Measurements from ENCODE around the gene NOS1. TPM values are rescaled to one million over a fixed set of nuclear protein-coding genes. Genes with fewer than 3 reads are reported as not detected.

The NOS1 gene
- total and polyA plus RNA-seq, 5 experiments from 2014 or later, result not detected

DNA sequence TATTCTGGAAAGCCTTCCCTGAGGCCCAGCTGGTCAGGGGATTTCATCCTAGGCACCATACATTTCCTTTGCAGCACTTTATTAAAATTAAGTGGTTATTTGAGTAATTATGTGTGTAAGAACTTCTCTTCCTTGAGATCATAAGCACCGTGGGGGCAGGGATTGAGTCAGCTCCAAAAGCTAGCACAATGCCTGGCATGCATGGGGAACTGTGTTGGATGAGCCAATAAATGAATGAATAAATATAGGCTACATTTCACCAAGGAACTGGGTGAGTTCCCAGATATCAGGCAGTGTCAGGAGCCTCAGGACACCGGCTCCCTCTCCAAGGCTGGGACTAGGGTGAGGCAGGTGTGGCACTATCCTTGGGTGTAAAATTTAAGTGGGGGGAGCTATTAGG lies 88.3 kb downstream of the NOS1 start:
- Mint-ChIP-seq H3K4me1 (no peaks in the 10 kb centered on the region), H3K27me3 (peaks cover 19 to 39% (median 21%) of the 10 kb centered on the region in 5 donors), H3K36me3 (no peaks in the 10 kb centered on the region), H3K27ac (no peak overlapping the region), H3K4me3 (no peak overlapping the region), H3K9me3 (peaks cover 0 to 8% (median 3%) of the 10 kb centered on the region in 9 donors)
- DNase-seq, result no peak
- POLR2A ChIA-PET, result no interaction called here
- no peak for ATAC-seq

DNA sequence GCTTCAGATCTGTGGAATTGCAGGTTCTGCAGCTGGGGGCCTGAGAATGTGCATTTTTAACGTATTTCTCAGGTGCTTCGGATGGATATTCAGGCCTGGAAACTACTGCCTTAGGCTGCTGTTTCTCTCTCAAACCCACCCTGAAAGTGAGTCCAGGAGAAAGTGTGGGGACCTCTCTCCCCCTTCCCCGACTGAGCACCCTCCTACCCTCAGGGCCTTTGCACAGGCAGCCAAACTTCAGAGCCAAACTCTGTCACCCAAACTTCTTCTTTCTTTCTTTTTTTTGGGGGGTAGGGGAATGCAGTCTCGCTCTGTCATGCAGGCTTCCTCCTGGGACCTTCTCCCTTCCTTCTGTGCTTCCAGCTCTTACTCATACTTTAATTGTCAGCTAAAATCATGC lies 88.7 kb downstream of the NOS1 start:
- ATAC-seq (no peak), DNase-seq (no peak)
- peaks cover 0 to 8% (median 3%) of the 10 kb centered on the region in 9 donors for H3K9me3 Mint-ChIP-seq
- no peak overlapping the region for H3K4me3 Mint-ChIP-seq
- H3K27me3 Mint-ChIP-seq, result peaks cover 19 to 39% (median 21%) of the 10 kb centered on the region in 5 donors
- POLR2A ChIA-PET, result no interaction called here
- H3K36me3 Mint-ChIP-seq, result no peaks in the 10 kb centered on the region
- H3K4me1 Mint-ChIP-seq, result no peaks in the 10 kb centered on the region
- H3K27ac Mint-ChIP-seq, result no peak overlapping the region

DNA sequence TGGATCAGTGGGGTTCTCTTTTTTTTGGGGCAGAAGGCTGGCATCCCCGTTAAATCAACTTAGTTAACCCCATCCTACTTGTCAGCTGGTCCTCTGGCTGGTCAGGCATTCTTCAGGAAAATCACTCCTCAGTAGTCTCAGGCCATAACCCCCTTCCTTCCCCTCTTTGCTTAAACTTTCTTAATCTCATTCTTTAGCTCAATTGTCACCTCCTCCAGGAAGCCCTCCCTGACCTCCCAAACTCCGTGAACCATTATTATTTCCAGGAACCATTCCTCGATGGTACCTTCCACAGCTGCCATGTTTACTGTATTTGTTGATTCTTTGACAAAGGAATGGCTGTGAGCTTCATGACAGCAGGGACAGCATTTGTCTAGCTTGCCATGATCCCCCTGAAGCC lies 98.7 kb downstream of the NOS1 start:
- peaks cover 6 to 20% (median 13%) of the 10 kb centered on the region in 5 donors for H3K27me3 Mint-ChIP-seq
- ATAC-seq (no peak), DNase-seq (no peak)
- H3K36me3 Mint-ChIP-seq, result peaks cover 0 to 4% (median 0%) of the 10 kb centered on the region in 3 donors
- H3K9me3 Mint-ChIP-seq, result peaks cover 0 to 6% (median 0%) of the 10 kb centered on the region in 9 donors
- H3K4me3 Mint-ChIP-seq, result no peak overlapping the region
- H3K4me1 Mint-ChIP-seq, result no peaks in the 10 kb centered on the region
- POLR2A ChIA-PET, result no interaction called here
- no peak overlapping the region for H3K27ac Mint-ChIP-seq

DNA sequence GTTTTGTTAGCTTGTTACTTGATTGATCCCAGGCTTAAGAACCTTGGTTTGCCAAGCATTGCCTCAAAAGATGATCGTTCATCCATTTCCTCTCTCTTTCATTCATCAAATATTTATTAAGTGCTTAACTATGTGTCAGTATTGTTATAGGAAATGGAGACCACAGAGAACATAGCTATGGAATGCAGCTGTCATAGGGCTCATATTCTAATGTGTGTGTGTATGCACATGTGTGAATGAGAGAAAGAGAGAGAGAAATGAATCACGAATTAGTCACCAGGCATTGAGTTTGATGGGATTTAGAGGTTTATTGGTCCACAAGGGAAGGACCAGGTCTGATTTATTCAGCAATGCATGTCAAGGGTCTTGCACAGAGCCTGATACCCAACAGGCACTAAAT lies 100.2 kb downstream of the NOS1 start:
- POLR2A ChIA-PET, result no interaction called here
- no peak overlapping the region for H3K4me3 Mint-ChIP-seq

DNA sequence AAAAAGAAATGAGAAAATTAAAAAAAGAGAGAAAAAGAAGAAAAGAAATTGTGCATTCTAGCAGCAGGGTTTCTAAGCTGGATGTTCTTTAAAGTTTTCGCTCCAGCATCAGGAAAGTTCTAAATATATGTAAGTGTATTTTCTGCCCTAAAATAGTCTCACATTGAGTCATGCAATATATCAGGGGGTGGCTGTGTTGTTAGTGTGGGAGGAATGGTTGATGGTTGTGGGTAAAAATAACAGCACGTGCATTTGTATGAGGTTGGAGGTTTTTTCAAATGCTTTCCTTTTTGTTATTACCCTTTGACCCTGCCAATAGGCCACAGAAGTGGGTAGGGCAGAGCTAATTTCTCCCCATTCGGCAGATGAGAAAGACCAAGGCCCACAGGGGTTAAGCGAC lies 106.0 kb downstream of the NOS1 start:
- H3K27me3 Mint-ChIP-seq, result peaks cover 12 to 25% (median 20%) of the 10 kb centered on the region in 5 donors
- POLR2A ChIA-PET, result no interaction called here
- H3K4me1 Mint-ChIP-seq, result no peaks in the 10 kb centered on the region
- DNase-seq, result no peak
- H3K9me3 Mint-ChIP-seq, result peaks cover 0 to 9% (median 7%) of the 10 kb centered on the region in 9 donors
- ATAC-seq, result no peak
- no peak overlapping the region for H3K27ac Mint-ChIP-seq
- no peak overlapping the region for H3K4me3 Mint-ChIP-seq
- peaks cover 0 to 6% (median 0%) of the 10 kb centered on the region in 3 donors for H3K36me3 Mint-ChIP-seq

More for the DNA sequence above, 100.2 kb downstream of the NOS1 start:
- H3K4me1 Mint-ChIP-seq, result no peaks in the 10 kb centered on the region
- peaks cover 0 to 3% (median 0%) of the 10 kb centered on the region in 9 donors for H3K9me3 Mint-ChIP-seq
- no peaks in the 10 kb centered on the region for H3K36me3 Mint-ChIP-seq
- no peak overlapping the region for H3K27ac Mint-ChIP-seq
- no peak for ATAC-seq
- H3K27me3 Mint-ChIP-seq, result peaks cover 8 to 20% (median 13%) of the 10 kb centered on the region in 5 donors
- DNase-seq, result no peak

DNA sequence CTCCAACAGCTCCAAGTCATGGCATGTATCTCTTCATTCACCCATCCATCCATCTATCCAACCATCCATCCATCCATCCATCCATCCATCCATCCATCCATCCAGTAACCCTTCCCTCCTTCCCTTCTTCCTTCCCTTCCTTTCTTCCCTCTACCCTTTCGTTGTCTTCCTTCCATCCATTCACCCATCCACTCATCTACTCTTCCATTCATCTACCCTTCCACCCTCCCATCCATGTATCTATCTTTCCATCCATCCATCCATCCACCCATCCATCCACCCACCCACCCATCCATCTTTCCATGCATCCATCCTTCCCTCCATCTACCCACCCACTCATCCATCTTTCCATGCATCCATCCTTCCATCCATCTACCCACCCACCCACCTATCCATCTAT lies 117.9 kb downstream of the NOS1 start:
- no peaks in the 10 kb centered on the region for H3K36me3 Mint-ChIP-seq
- H3K27ac Mint-ChIP-seq, result peak overlapping the region in 1 of 10 donors; percentile 38
- H3K4me3 Mint-ChIP-seq, result no peak overlapping the region
- no peaks in the 10 kb centered on the region for H3K4me1 Mint-ChIP-seq
- H3K27me3 Mint-ChIP-seq, result peaks cover 0 to 9% (median 6%) of the 10 kb centered on the region in 5 donors
- H3K9me3 Mint-ChIP-seq, result peaks cover 0 to 11% (median 0%) of the 10 kb centered on the region in 9 donors
- ATAC-seq (no peak), DNase-seq (no peak)
- POLR2A ChIA-PET, result no interaction called here

DNA sequence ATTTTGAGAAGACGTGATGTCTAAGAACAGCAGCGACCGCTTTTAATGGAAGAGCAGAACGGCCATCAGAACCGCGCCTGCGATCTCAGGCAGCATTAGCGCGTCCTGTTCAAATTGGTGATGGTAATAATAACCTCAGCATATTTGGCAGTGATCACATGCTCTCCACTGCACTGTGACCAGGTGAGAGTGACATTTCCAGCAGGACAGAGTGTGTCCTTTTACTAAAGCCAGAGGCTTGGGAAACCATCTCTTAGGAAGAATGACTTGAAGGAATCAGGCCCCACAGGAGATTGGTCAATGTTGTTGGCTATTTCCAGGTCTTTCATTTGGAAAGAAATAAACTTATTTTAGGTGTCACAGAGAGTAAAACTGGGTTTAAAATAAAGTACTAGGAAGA lies 119.7 kb downstream of the NOS1 start:
- no peaks in the 10 kb centered on the region for H3K4me1 Mint-ChIP-seq
- POLR2A ChIA-PET, result no interaction called here
- H3K27ac Mint-ChIP-seq, result no peak overlapping the region

DNA sequence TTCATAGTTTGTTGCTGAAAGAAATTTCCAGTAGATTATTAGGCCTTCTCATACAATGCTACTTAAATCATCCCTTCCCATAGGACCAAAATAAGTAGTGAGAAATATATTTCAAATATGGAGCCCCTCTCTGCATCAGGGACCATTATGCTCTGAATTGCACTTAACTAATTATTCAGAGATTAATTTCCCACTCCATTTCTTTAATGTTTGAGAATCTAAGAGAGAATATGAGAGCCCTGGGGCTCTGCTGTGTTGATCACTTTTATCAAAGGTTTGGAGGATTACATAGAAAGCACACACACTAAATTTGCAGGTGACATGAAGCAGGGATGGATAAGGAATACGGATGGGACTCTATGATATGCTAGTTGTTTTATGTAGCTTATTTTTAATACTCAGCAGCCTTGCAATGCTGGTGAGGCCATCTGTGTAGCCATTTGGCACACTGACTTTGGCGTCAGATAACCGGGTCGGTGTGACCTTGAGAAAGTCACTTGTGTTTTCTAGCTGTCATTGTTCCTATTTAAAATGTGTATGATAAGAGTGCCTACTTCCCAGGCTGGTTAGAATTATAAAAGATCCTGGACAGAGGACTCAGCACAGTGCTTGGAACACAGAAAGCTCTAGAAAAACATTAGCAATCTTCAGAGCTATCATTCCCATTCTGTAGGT lies 121.2 kb downstream of the NOS1 start:
- no peaks in the 10 kb centered on the region for H3K36me3 Mint-ChIP-seq
- H3K9me3 Mint-ChIP-seq, result peaks cover 0 to 3% (median 0%) of the 10 kb centered on the region in 9 donors
- peaks cover 5 to 16% (median 9%) of the 10 kb centered on the region in 5 donors for H3K27me3 Mint-ChIP-seq
- no peak for ATAC-seq
- POLR2A ChIA-PET, result no interaction called here
- DNase-seq, result no peak
- H3K4me3 Mint-ChIP-seq, result no peak overlapping the region
- H3K27ac Mint-ChIP-seq, result no peak overlapping the region
- H3K4me1 Mint-ChIP-seq, result no peaks in the 10 kb centered on the region

More for the DNA sequence above, 119.7 kb downstream of the NOS1 start:
- peaks cover 0 to 3% (median 0%) of the 10 kb centered on the region in 9 donors for H3K9me3 Mint-ChIP-seq
- H3K36me3 Mint-ChIP-seq, result no peaks in the 10 kb centered on the region
- H3K4me3 Mint-ChIP-seq, result no peak overlapping the region
- no peak for ATAC-seq
- peaks cover 0 to 9% (median 6%) of the 10 kb centered on the region in 5 donors for H3K27me3 Mint-ChIP-seq
- DNase-seq, result no peak

DNA sequence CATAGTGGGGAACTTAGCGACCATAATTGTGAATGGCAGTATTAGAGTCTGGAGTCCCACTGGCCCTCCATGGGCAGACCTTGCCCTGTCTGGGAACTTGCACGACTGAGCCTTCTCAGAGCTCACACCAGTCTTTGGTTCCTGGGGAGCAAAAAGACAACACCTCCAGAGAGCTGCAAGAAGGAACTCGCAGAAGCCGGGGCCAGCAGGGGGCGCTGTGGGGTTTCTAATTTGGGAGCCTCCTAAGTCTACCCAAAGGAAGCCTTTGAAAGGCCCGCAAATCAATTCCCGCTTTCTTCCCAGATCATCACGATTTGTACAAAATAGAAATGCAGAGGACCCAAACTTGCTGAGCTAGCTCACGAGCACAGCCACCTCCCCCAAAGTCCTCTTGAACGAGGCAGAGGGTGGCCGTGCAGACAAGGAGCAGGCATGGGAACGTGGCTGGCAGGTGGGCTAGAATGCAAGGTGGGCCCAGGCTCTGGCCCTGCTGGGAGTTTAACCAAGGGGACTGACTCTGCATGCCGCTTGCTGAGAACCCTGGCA lies 124.9 kb downstream of the NOS1 start:
- H3K36me3 Mint-ChIP-seq, result no peaks in the 10 kb centered on the region
- POLR2A ChIA-PET, result no interaction called here
- no peak for ATAC-seq
- H3K27ac Mint-ChIP-seq, result no peak overlapping the region
- no peaks in the 10 kb centered on the region for H3K9me3 Mint-ChIP-seq
- H3K4me3 Mint-ChIP-seq, result no peak overlapping the region
- peaks cover 7 to 32% (median 9%) of the 10 kb centered on the region in 5 donors for H3K27me3 Mint-ChIP-seq
- peak; percentile 20 to 84 (median 52) for DNase-seq
- H3K4me1 Mint-ChIP-seq, result no peaks in the 10 kb centered on the region

DNA sequence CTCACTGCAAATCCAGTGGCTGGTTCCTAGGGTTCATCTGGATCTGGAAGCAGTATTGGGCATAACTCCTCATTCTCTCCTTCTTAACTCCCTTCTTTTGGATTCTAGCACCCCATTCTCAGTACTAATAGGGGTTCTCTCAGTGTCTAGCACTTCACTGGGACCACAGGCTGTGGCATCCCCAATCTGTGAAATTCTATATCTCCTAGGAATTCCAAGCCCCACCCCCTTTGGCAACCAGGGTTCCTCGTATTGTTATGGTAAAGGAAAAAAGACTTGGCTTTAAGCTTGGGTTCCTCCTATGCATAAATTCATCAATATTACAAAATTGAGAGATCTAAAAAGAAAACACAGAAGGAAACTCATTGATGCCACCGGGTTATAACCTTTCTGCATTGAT lies 126.2 kb downstream of the NOS1 start:
- H3K36me3 Mint-ChIP-seq, result no peaks in the 10 kb centered on the region
- ATAC-seq (no peak), DNase-seq (no peak)
- H3K27me3 Mint-ChIP-seq, result peaks cover 9 to 39% (median 13%) of the 10 kb centered on the region in 5 donors
- H3K27ac Mint-ChIP-seq, result no peak overlapping the region
- H3K4me3 Mint-ChIP-seq, result no peak overlapping the region
- H3K4me1 Mint-ChIP-seq, result no peaks in the 10 kb centered on the region
- POLR2A ChIA-PET, result no interaction called here
- no peaks in the 10 kb centered on the region for H3K9me3 Mint-ChIP-seq

DNA sequence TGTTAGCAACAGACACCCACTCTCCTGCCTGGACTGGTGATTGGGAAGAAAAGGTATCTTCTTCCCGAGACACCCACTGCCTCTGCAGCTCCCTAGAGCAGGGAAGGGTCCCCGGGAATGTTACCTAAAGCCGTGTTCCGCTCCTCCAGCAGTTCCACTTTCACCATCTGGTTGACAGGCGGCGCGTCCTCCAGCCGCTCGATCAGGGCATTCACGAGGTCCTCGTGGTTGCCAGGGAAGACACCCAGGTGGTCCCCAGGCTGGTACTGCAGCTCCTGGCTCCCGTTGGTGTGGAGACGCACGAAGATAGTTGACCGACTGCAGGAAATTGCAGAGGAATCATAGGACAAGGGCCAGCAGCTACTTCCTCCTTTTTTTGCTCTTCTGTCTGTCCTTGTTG lies 127.0 kb downstream of the NOS1 start:
- no peak for ATAC-seq
- Mint-ChIP-seq H3K36me3 (no peaks in the 10 kb centered on the region), H3K4me1 (no peaks in the 10 kb centered on the region), H3K9me3 (no peaks in the 10 kb centered on the region), H3K4me3 (no peak overlapping the region), H3K27ac (no peak overlapping the region), H3K27me3 (peaks cover 9 to 47% (median 14%) of the 10 kb centered on the region in 5 donors)
- POLR2A ChIA-PET, result no interaction called here
- DNase-seq, result no peak

DNA sequence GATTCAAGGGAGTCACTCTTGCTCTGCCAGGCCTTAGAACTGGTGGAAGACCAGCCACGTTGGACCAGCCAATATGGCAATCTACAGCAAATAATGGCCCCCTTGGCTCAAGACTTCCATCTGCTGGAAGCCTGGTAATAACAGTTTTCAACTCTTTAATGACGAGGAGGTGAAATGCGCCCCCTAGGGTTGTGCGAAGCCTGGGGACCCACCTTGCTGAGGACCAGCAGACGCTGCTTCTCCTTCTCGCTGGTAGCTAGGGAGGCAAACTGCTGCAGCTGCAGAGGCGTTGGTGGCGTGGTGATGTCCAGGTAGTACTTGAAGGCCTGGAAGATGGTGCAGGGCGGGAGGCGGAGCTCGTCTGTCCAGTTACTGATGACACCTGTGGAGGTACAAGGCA lies 129.7 kb downstream of the NOS1 start:
- ATAC-seq (no peak), DNase-seq (no peak)
- H3K27me3 Mint-ChIP-seq, result peaks cover 16 to 62% (median 31%) of the 10 kb centered on the region in 5 donors
- no peaks in the 10 kb centered on the region for H3K4me1 Mint-ChIP-seq
- H3K9me3 Mint-ChIP-seq, result no peaks in the 10 kb centered on the region
- H3K4me3 Mint-ChIP-seq, result no peak overlapping the region
- POLR2A ChIA-PET, result no interaction called here
- H3K36me3 Mint-ChIP-seq, result no peaks in the 10 kb centered on the region
- H3K27ac Mint-ChIP-seq, result no peak overlapping the region

DNA sequence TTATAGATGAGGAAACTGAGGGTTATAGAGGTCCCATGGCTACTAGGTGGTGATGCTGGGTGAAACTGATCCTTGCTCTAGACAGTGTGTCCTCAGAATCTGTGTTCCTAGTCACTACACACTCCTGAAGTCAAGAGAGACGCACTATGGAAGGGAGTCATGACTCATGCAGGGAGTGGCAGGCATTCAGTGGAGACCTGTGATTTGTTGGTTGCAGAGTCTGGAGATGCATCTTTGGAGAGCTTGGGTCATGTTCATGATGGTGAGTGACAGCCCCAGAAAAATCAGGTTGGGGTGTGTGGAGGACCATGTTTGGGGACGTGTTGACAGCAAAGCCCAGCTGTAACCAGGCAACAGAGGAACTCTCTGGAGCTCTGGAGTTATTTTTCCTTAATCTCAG lies 133.2 kb downstream of the NOS1 start:
- ATAC-seq, result no peak
- Mint-ChIP-seq H3K9me3 (no peaks in the 10 kb centered on the region), H3K27ac (no peak overlapping the region), H3K4me1 (no peaks in the 10 kb centered on the region), H3K36me3 (no peaks in the 10 kb centered on the region), H3K27me3 (peaks cover 10 to 41% (median 22%) of the 10 kb centered on the region in 5 donors), H3K4me3 (no peak overlapping the region)
- POLR2A ChIA-PET, result no interaction called here
- DNase-seq, result no peak
